ENCODE measurements around the gene MYO1D. TPM values are rescaled to one million over a fixed set of nuclear protein-coding genes. Genes with fewer than 3 reads are reported as not detected.
A peak's percentile ranks its signal among the peaks of the same experiment; 100 is the strongest.
"Not testable (repeated sequence)": the region's sequence is repeated elsewhere in the genome, so short reads cannot be mapped to it uniquely, and the experiment has no call there.

MYO1D gene
- total RNA-seq, 8 experiments from 2014 or later, result 1.6 to 9.8 (median 5.6) TPM

- Histone ChIP-seq H3K4me1 (replicated peaks in 1 of 2) (peaks cover 13 to 19% of the 10 kb centered on the region in 2 donors), H3K27ac (no peak overlapping the region), H3K4me3 (no peak overlapping the region)
- 0 to 75% (median 38%) methylated on average over 1 to 4 of the region's 4 CpGs; no CpG with 5 or more reads in 3 of the 10 experiments for WGBS, 10 experiments
- ATAC-seq (replicated peaks in 6 of 8), result peak in 3 of 8 experiments; percentile 69 to 81 (median 78)
- in situ Hi-C loops (cut with MboI; ENCODE audit: low pct_unique_long_range_greater_than_20kb in 2 of 9, low sequenced_read_pairs in 9 of 9, unreplicated experiment in 9 of 9), result no loop called here
Observed at GRCh38 chr17:32525122-32525521, 351.8 kb downstream of the MYO1D start.

- in situ Hi-C loops (cut with MboI; ENCODE audit: low pct_unique_long_range_greater_than_20kb in 2 of 9, low sequenced_read_pairs in 9 of 9, unreplicated experiment in 9 of 9); H3K27ac ChIP-seq; H3K4me3 ChIP-seq; ATAC-seq (replicated peaks in 6 of 8): not testable (repeated sequence)
- H3K4me1 ChIP-seq (replicated peaks in 1 of 2), result peaks cover 19 to 24% of the 10 kb centered on the region in 2 donors
- WGBS, 10 experiments, result 79 to 100% (median 83%) methylated on average over 1 to 5 of the region's 6 CpGs; no CpG with 5 or more reads in 6 of the 10 experiments
Observed at GRCh38 chr17:32524553-32524880, 352.4 kb downstream of the MYO1D start.

DNA sequence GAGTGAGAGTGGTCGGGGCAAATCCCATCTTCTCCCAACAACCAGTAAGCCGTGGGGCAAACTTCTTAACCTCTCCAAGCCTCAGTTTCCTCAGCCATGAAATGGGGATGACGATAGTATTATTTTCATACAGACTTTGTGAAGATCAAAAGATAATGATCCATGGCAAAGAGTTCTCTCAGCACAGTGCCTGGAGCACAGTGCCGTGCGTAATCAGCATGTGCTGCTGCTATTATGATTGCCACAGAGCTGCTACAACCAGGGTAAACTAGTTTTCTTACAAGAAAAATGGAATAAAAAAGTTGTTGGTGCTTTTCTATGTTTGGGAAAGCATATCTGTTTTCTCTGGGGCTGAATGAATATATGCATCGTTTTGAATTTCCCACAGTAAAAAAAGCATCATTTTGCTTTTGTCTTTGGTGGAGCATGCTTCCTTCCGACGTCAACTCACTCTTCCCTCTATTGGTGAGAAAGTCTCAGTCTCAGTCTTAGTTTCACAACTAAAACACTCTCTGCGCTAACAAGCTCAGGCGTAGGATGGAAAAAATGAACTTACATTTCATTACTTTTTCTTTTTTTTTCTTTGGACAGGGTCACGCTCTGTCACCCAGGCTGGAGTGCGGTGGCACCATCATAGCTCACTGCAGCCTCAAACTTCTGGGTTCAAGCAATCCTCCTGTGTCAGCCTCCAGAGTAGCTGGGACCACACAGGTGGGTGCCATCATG, 352.9 kb downstream of the MYO1D start:
- WGBS, 10 experiments, result 77 to 100% (median 91%) methylated on average over 1 to 11 of the region's 12 CpGs
- Histone ChIP-seq H3K4me1 (replicated peaks in 1 of 2) (peaks cover 21 to 26% of the 10 kb centered on the region in 2 donors), H3K27ac (no peak overlapping the region), H3K4me3 (no peak overlapping the region)
- in situ Hi-C loops (cut with MboI; ENCODE audit: low pct_unique_long_range_greater_than_20kb in 2 of 9, low sequenced_read_pairs in 9 of 9, unreplicated experiment in 9 of 9), result no loop called here
- ATAC-seq (replicated peaks in 6 of 8), result no peak

- no peak for ATAC-seq (replicated peaks in 6 of 8)
- H3K27ac ChIP-seq, result no peak overlapping the region
- in situ Hi-C loops (cut with MboI; ENCODE audit: low pct_unique_long_range_greater_than_20kb in 2 of 9, low sequenced_read_pairs in 9 of 9, unreplicated experiment in 9 of 9), result no loop called here
- WGBS, 10 experiments, result 60 to 93% (median 67%) methylated on average over 1 to 7 of the region's 11 CpGs; no CpG with 5 or more reads in 1 of the 10 experiments
- no peak overlapping the region for H3K4me3 ChIP-seq
- H3K4me1 ChIP-seq (replicated peaks in 1 of 2), result peaks cover 30 to 34% of the 10 kb centered on the region in 2 donors
Observed at GRCh38 chr17:32523017-32523680, 353.8 kb downstream of the MYO1D start.

GRCh38 chr17:32520737-32521404, 356.1 kb downstream of the MYO1D start:
- Histone ChIP-seq H3K4me3 (no peak overlapping the region), H3K4me1 (replicated peaks in 1 of 2) (peaks cover 50 to 54% of the 10 kb centered on the region in 2 donors), H3K27ac (peak overlapping the region; percentile 97 to 99)
- ATAC-seq (replicated peaks in 6 of 8), result no peak
- WGBS, 10 experiments, result 75 to 98% (median 92%) methylated on average over 1 to 8 of the region's 9 CpGs; no CpG with 5 or more reads in 2 of the 10 experiments
- in situ Hi-C loops (cut with MboI; ENCODE audit: low pct_unique_long_range_greater_than_20kb in 2 of 9, low sequenced_read_pairs in 9 of 9, unreplicated experiment in 9 of 9), result no loop called here

DNA sequence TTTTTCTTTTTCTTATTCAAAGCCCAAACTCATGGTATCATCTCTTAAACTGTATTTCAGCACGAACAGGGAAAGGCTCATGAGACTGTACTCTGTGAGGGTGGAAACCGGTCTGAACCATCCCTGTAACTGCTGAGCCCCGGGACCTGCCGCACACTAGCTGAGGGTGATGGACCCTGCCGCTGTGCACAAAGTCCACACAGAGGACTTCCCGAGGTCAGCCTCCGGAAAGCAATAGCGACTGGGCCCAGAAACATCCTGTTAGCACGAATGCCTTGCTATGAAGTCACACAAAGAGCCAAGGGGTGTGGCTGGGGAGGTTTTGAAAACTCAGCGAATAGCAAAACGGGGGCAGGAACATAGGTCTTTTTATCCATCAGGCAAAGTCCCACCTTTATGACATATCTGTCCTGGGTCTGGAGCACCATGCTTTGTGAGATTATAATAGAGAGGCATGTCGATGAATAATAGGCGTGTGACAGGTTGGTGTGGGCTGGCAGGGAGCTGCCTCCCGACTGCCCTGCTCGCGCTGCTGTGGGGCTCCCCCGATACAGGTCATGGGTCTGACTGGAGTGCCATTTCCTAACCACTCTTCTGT, 356.7 kb downstream of the MYO1D start:
- peak in 7 of 8 experiments; percentile 25 to 70 (median 68) for ATAC-seq (replicated peaks in 6 of 8)
- H3K27ac ChIP-seq, result peak overlapping the region; percentile 97 to 99
- in situ Hi-C loops (cut with MboI; ENCODE audit: low pct_unique_long_range_greater_than_20kb in 2 of 9, low sequenced_read_pairs in 9 of 9, unreplicated experiment in 9 of 9), result no loop called here
- peaks cover 55 to 60% of the 10 kb centered on the region in 2 donors for H3K4me1 ChIP-seq (replicated peaks in 1 of 2)
- H3K4me3 ChIP-seq, result peak overlapping the region in 4 of 5 donors; percentile 16 to 35 (median 29)
- 0 to 76% (median 29%) methylated on average over 2 to 10 of the region's 17 CpGs; no CpG with 5 or more reads in 2 of the 10 experiments for WGBS, 10 experiments

DNA sequence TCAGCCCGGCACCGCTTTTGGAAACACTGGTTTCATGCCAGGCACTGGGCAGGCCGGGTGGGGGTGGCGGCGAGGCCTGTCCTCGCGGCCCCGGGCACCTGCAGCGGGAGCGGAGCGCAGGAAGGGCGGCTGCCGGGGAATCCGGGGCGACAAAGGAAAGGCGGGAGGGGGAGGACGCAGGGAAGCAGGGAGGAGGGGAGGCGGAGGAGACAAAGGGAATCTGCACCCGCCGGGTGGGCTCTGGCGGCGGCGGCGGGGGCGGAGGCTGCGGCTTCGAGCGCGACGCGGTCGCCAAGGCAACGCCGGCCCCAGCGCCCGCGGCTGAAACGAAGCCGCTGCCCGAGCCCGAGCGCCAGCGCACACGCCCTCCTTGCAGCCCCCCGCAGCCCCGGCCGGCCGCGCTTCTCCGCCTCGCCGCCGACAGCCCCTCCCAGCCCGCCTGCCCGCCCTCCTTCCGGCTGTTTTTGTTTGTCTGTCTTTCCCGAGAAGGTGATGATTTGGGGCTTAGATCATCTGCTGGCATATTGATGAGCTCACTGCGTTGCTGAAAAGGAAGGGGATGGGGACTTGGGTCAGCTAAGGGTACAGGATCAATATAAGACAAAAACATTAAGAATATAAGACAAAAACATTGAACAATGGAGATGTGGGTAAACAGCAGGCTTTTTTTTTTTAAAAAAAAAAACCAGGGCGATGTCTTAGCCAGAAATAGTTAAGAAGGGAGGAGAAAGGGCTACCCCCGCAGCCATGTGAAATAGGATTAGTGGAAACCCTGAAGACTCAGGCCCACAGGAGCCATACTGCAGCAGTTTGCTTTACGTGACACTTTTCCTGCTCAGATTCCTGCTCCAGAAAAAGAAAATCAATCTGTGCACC, 357.5 kb downstream of the MYO1D start:
- Histone ChIP-seq H3K4me1 (replicated peaks in 1 of 2) (peaks cover 55 to 65% of the 10 kb centered on the region in 2 donors), H3K4me3 (peak overlapping the region; percentile 23 to 35 (median 27)), H3K27ac (peak overlapping the region; percentile 97 to 99)
- 0 to 30% (median 13%) methylated on average over 1 to 5 of the region's 61 CpGs; no CpG with 5 or more reads in 1 of the 10 experiments for WGBS, 10 experiments
- in situ Hi-C loops (cut with MboI; ENCODE audit: low pct_unique_long_range_greater_than_20kb in 2 of 9, low sequenced_read_pairs in 9 of 9, unreplicated experiment in 9 of 9), result no loop called here
- peak; percentile 67 to 96 (median 83) for ATAC-seq (replicated peaks in 6 of 8)

DNA sequence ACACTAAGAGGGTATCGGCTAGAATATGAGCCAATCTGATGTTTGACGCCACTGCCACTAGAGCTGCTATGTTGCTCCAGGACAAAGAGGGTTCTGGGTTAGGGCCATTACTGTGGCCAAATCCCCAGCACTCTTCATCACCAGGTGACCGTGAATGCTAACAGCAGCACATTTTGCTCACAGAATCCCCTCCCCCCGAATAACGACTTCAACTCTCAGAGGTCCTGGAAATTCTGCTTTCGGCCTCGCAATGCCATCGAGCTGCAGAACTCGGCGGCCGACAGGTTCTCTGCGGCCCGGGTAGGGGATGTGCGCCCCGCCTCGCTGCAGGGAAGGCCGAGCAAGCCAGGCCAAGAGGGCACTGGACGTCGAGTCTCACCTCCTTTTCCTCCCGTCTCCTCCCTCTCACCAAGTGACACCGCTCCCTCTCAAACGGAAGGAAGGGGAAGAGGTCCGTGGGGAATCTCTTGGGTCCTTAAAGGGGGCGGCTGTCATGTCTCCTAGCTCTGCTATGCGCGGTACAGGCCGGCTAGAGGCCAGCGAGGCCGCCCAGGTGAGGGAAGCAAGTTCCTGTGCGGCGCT, 358.2 kb downstream of the MYO1D start:
- H3K4me1 ChIP-seq (replicated peaks in 1 of 2), result peaks cover 55 to 65% of the 10 kb centered on the region in 2 donors
- H3K27ac ChIP-seq, result peak overlapping the region; percentile 97 to 99
- WGBS, 10 experiments, result 17 to 87% (median 71%) methylated on average over 2 to 11 of the region's 31 CpGs; no CpG with 5 or more reads in 6 of the 10 experiments
- H3K4me3 ChIP-seq, result peak overlapping the region; percentile 23 to 35 (median 27)
- no peak for ATAC-seq (replicated peaks in 6 of 8)
- in situ Hi-C loops (cut with MboI; ENCODE audit: low pct_unique_long_range_greater_than_20kb in 2 of 9, low sequenced_read_pairs in 9 of 9, unreplicated experiment in 9 of 9), result no loop called here

DNA sequence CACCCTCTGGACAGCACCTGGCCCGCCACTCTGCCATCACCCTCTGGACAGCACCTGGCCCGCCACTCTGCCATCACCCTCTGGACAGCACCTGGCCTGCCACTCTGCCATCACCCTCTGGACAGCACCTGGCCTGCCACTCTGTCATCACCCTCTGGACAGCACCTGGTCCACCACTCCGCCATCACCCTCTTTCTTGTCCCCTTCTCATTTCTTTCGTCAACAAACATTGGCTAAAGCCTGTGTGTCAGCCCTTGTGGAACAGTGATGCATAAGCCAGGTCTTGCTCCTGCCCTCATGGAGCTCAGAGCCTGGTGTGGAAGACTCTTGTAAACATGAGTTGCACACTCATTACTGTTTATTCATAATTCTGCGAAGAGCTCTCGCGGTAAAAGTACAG, 358.9 kb downstream of the MYO1D start:
- H3K27ac ChIP-seq, result peak overlapping the region in 1 of 2 donors; percentile 99
- WGBS, 10 experiments, result 80 to 100% (median 100%) methylated on average over 1 to 6 of the region's 7 CpGs; no CpG with 5 or more reads in 2 of the 10 experiments
- in situ Hi-C loops (cut with MboI; ENCODE audit: low pct_unique_long_range_greater_than_20kb in 2 of 9, low sequenced_read_pairs in 9 of 9, unreplicated experiment in 9 of 9), result no loop called here

DNA sequence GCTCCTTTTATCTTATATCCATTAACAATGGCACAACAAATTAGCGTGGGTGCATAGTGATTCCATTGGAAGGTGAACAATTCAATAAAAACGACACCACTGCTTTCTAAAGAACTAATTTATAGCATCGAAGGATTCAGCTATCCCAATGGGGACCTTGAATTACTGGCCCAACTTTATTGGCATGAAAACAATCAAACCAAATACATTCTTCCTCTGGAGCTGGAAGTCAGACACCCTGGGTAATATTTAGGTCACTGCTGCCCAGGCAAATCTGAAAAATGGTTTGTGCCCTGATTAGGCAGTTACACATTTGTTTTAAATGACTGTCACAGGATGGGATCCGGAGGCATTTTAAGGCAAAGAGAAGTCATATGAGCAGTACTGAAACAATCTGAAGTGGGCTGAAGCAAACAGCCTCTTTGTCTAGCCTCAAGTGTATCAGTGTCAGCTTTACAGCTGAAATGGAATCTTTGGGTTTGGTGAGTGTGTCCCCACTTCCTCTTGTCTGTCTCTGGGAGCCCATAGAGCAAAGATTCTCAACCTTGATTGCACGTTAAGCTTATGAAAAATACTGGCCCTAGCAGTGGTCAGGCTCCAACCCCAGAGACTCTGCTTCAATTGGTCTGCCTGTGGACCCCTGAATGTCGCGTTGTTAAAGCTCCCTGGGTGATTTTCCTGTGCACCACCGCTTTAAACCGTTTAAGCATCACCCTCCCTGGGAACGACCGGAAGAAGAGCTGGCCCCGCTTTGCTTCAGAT, 359.8 kb downstream of the MYO1D start:
- 42 to 90% (median 65%) methylated on average over 2 to 10 of the region's 12 CpGs for WGBS, 10 experiments
- ATAC-seq (replicated peaks in 6 of 8), result no peak
- Histone ChIP-seq H3K4me3 (no peak overlapping the region), H3K27ac (peak overlapping the region; percentile 6 to 61), H3K4me1 (replicated peaks in 1 of 2) (peaks cover 55 to 60% of the 10 kb centered on the region in 2 donors)
- in situ Hi-C loops (cut with MboI; ENCODE audit: low pct_unique_long_range_greater_than_20kb in 2 of 9, low sequenced_read_pairs in 9 of 9, unreplicated experiment in 9 of 9), result no loop called here

More for the DNA sequence above, 358.9 kb downstream of the MYO1D start:
- Histone ChIP-seq H3K4me3 (no peak overlapping the region), H3K4me1 (replicated peaks in 1 of 2) (peaks cover 55 to 61% of the 10 kb centered on the region in 2 donors)
- no peak for ATAC-seq (replicated peaks in 6 of 8)

DNA sequence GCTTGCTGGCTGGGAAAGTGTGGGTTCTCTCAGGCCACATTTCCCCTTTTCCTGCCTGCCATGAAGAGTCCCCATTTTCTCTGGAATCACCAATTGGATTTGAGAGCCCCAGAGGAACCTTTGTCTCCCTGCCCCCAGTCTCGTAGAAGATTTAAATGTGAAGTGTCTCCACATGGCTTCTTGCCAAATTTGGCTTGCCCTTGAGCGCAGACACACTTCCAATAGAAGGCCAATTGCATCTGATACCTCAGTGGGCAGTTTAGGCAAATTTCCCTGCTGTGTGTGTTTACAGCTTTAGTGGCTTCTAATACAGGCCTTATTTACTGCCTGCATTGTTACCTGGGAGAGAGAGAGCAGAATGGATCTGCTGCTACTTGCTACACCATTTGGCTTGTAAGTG, 360.5 kb downstream of the MYO1D start:
- in situ Hi-C loops (cut with MboI; ENCODE audit: low pct_unique_long_range_greater_than_20kb in 2 of 9, low sequenced_read_pairs in 9 of 9, unreplicated experiment in 9 of 9), result no loop called here
- no peak for ATAC-seq (replicated peaks in 6 of 8)
- Histone ChIP-seq H3K27ac (no peak overlapping the region), H3K4me1 (replicated peaks in 1 of 2) (peaks cover 54 to 60% of the 10 kb centered on the region in 2 donors), H3K4me3 (no peak overlapping the region)
- 0 to 100% (median 10%) methylated on average over 1 to 2 of the region's 2 CpGs; no CpG with 5 or more reads in 5 of the 10 experiments for whole genome bisulfite sequencing, 10 experiments
